GM19397 (cell line): ENCODE data around the gene ZNF664.

Experiments used
- ATAC-seq: cut with Tn5 transposase; IDR thresholded peaks from one replicate; pipeline ENCODE4 v1.9.1; 2021; ENCODE audit warnings: mild to moderate bottlenecking, moderate library complexity; ENCODE audit not compliant: unreplicated experiment

The ZNF664 gene

DNA sequence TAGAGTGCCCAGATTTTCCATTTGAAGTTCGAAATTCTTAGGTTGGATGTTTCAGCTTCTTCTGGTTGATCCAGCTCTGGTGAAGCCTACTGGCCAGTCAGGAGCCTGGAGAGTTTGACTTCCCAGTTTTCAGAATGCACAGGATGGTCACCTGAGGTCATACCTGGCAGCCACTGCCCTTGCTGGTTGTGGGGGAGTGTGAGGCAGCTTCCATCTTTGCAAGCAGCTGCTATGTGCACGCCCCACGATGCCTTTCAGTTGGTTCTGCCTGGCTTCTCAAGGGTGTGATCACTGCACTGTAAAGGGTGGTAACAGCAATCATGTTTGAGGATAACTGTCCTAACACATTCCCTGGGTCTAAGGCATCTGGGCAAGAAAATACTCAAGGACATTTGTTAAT, 15.8 kb upstream of the ZNF664 start:
- no peak for ATAC-seq

DNA sequence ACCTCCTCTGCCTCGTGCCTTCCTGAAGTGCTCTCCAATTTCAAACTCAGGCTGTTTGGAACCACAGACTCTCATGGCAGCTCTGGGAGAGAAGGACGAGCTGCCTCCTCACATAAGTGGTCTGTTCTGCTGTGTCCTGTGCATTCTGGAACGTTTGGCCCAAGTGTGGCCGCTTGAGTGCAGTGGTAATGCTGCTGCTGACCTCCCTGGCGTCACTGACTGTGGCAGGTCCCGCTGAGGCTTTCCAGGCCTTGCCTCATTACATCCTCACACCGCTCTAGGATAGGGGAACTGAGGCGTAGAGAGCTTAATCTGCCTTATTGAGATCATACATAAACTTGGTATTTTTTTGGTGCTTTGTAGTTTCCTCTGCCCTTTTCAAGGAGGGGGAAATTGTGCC, 14.6 kb upstream of the ZNF664 start:
- ATAC-seq: no peak

DNA sequence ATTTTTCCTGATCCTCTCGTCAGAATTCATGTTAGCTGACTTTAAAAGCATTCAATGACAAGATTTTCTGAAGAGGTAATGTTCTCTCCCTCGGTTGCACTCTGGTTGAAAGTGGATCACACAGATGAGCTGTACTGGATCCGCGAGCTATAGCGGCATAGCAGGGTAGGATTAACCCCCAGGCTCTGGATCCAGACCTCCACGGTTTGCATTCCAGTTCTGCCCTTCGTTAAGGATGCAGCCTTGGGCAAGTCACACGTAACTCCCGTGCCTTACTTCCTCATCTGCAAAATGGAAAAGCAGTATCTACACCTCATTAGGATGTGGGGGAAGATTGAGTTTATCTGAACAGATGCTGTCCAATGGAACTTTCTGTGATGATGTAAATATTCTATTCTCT, 14.1 kb upstream of the ZNF664 start:
- no peak for ATAC-seq

DNA sequence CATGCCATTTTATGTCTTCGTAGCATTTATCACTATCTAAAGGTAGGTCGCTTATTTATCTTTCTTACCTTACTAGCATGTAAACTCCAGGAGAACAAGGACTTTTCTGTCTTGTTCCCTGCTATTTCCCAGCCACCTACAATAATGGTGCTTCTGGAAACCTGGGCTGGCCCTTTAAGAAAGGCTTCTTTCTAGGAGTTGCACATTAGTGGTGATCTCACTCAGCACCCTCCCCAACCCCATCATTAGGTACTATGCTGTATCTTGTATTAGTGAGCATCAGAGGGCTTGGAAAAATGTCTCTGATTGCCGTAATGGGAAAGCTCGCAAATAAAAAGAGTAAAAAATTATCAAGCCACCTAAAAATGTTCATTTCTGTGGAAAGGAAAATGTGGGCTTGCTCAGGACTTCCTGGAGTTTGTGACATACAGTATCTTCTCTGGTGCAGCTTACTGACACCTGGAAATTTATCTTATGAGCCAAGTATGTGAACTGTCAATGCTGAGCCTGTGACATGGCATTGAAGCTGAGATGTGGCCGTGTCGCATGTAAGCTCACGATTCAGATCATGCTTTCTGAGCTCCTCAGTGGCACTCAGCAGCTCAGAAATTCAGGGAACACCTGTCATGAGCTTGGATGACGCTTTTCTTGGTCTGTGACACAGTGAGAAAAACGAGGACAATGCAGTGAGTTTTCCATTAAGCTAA, 12.8 kb upstream of the ZNF664 start:
- ATAC-seq: no peak

DNA sequence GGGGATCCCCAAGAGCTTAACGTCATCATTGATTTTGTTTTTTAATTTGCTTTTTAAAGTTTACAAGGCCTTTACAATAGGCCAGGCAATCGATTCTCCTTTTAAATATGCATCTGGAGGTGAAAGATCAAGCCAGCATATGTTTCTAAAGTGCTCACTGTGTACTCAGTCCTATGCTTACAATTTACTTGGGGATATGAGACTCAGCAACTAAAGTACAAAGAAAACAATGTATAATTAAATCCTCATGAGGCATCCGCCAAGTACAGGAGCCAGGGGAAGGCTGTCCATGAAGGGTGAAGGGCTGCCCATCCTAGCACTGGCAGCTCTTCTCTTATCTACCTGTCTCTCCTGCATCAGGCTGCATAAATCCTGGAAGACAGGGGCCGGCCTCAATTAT, 12.2 kb upstream of the ZNF664 start:
- ATAC-seq: no peak

DNA sequence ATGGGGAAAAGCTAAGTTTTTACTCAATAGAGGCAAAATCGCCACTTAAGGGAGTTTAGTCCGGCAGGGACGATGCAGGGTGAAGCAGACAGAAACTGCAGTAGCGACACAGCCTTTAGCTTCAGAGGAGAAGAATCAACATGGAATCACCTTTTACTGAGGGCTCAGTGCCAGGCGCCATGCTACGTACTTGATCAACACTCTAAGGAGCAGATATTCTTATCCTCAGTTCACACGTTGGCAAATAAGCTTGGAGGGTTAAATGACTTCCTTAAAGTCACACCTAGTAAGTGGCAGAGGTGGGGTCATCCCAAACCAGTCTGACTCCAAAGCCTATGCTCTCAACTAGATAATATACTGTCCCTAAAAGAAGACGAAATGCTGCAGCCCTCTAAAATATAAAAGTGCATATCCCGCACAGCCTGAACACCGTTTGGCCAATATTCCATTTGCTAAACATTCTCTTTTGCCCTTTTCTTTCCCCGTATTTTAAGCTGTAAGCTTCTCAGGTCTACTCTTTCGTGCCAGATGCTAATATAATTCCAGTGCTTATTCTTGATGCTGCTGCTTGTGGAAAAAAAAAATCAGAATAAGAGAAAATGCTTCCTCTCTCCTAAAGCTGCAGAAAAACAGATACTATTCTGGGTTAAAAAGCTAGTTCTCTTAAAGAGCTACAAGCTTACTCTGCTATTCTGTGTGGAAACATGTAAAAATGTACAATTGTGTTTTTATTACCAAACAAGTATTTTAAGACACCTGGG, 11.2 kb upstream of the ZNF664 start:
- no peak for ATAC-seq

DNA sequence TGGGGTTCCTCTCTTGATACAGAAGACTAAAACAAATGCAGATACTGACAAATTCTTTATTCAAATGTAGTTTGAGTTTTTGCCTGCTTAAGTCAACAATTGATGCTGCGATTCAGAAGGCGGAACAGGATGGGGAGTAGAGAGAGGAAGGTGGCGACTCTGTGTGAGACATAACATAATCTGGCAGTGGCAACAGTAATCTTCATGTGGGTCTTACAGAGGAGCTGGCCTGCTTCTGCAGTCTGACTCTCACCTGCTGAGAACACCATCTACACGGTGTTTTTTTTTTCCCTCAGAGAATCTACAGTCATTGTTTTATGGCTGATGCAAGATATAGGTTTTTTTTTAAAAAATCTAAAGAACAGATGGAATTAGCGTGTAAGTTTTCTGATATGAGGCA, 10.5 kb upstream of the ZNF664 start:
- no peak for ATAC-seq

DNA sequence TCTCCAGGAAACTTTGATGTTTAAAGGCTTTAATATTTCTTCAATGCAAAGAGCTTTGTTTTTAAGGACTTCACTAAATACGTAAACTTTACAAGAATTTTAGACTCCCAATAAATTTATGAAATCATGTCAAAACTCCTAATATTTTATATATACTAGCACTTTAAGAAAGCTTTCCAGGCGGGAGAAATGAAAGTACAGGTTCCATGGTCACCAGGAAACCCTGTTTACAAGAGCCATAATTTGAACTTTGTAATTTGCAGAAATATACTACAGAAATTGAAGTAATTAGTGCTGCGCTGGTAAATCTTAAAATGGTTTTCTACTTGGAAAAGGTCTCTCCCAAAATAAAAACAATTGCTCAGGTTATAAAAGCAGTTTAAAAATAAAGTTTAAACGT, 9.2 kb upstream of the ZNF664 start:
- no peak for ATAC-seq

DNA sequence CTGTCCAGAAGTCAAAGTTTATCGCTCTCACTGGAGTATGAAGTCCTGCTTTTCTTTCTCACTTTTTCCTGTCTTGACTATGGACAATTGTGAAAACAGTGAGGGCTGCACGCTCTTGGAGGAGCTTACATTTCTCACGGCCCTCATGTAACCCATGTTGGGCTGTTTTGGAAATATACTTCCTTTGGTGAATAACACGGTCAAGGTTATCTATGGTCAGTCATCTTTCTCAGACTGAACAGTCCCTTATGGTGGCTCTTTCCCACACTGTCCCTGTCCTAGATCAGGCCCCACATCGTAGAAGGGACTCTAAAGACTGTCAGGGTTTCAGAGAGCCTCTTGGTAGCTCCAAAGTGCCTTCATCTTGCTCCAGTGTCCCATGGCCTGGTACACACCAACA, 7.6 kb upstream of the ZNF664 start:
- ATAC-seq: no peak

DNA sequence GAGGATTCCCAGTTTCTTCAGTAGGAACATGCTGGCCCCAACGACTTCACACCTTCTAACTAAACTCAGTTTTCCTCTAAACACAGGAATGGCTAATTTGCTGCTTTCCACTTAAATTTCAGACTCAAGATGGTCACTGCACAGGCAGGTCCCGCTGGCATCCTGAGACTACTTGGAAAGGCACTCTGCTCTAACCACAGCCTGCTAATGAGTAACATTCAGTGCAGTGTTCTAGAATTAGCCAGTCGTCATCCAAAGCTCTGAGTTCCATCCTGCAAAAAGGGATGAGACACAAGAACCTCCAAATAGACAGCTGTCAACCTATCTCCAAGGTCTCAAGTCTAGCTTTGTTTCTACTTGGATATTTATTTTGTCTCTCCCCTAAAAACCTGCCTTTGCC, 6.4 kb upstream of the ZNF664 start:
- no peak for ATAC-seq

DNA sequence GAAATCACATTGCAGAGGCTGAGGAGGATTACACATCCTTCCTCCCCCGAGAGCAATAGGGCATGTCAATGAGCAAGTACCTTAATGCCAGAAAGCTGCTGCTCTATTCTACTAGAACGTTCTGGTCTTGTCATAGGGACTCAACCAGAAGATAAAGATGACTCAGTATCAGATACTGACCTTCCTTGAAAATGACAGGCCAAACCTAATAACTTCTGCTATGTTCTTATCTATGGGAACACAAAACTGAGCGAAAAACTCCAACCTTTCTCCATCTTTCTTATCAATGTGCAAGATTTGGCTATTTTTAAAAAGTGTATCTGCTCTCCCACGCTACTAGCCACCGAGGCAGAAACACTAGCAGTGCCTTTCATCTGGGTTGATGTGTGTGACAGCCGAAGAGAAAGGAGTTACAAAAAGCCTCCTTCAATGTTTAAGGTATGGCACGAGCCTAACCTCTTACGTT, 5.9 kb upstream of the ZNF664 start:
- ATAC-seq: no peak

DNA sequence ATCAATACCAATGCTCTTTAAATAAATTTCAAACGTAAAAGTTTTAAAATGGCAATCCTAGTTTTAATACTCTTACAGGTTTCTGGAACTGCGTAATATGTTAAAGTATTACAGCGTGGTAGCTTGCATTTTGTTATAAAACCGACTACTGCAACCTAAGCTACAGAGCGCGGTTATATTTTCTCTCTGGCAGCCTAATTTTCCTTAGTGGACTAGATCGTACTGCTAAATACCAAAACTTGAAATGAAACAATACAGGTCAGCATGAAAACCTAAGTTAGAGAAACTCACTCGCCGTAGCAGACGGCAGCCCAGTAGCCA, 1.6 kb upstream of the ZNF664 start:
- ATAC-seq: no peak

DNA sequence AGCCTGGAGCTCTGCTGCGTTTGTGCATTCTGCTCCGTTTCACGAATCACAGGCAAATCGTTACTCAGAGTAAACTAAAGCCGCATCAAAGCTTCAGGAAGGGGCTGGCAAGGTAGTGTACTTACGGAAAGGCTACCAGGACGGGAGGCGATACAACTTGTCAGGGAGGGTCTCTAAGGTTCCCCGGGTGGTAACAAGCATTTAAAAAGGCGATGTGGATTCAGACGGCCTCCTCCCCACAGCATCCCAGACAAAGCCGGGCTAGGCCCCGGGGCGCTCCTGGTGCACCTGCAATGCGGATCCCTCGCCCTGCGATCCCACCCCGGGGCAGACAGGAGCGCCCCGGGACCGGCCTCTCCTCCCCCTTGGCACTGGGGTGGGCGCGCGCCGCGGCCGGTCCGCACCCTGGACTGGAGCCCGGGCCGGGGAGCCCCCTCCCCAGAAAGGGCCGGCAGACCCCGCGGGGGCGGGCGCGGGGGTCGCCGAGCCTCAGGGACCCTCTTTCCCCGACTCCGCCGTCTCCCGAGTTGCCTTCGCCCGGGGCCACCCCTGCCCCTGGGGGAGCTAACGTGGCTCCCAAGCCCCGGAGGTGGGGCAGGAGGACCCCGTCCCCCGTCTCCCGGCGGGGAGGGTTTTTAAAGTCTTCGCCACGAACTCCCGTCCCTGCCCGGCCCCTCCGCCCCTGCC, 1.1 kb upstream of the ZNF664 start:
- ATAC-seq: no peak

DNA sequence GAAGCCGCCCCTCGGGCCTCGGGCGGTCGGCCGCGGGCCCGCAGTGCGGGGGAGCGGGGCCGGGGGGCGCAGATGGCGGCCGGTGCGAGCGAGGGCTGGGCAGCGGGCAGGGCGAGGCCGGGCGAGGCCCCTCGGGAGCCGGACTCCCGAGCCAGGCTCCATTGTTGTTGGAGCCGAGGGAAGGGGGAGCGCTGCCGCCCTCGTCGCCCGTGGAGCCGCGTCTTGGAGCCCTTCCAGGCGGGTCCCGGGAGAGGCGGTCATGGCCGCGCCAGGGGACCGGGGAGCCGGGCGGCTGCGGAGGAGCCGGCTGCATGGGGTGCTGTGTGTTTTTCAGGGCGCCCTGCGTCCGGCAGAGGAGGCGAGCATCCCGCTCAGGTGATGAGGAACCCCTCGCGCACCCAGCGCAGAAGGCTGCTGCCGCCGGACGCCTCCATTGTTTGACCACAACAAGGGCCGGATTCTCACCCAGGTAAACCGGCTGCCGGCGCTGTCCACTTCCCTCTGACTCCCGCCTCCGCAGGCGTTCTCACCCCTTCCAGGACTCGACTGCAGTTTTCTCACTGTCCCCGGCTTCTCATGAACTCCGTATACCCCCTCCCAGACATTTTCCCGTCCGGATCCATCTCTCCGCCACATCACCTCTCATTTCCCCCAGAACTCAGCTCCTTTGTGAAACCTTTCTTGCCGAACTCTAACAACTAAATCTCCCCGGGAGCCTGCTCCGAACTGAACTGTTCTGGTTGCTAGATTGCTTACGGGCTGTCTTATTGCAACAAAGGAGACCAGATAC, 732 bp downstream of the ZNF664 start:
- ATAC-seq: peak; percentile 6

DNA sequence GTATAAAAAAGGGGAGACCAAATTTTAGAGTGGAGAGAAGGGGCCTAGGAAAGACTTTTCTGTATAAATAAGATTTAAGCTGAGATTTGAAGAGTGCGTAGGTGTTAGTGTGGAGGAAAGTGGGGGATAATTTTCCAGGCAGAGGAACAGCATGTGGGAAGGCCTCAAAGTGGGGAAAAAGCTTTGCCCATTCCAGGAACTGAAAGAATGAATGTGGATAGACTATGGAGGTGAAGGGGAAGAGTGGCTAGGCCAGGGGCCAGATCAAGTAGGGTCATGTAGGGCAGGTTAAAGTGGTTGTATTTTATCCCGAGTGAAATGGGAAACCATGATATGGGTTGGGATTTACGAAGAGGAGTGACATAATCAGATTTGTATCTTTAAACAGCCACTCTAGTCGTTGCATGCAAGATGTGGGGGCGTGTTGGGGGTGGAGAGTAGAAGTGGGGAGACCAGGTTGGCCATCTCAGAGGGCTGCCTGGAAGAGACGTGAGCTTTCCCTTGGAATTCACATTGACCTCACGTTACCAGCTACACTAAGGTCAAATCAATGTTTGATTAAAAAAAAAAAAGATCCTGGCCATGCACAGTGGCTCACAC, 3.3 kb downstream of the ZNF664 start:
- ATAC-seq: no peak

DNA sequence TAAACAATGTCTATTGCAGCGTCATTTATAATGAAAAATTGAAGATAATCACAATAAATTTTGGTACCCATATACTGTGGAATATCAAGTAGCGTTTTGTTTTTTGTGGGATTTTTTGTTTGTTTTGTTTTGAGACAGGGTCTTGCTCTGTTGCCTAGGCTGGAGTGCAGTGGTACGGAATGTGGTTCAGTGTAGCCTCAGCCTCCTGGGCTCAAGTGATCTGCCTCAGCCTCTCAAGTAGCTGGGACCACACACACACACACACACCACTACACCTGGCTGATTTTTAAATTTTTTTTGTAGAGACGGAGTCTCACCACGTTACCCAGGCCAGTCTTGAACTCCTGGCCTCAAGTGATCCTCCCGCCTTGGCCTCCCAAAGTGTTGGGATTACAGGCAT, 6.6 kb downstream of the ZNF664 start:
- no peak for ATAC-seq

DNA sequence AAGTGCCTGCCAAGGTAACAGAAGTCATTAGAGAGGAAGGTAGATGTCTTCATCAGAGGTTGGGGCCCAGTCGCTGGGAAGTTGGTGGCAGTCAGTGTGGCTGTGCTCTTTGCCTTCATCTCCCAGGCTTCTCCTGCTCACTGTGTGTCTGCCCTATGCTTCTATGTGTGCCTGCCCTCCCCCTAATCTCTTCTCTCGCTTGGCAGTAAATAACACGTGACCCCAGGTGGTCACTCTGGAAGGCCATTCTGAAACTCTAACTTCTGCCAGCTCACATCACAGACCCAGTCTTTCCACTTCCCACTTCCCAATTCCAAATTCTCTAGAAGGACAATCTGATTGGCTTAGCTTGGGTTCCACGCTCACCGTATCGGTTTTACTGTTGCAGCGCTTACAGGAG, 9.3 kb downstream of the ZNF664 start:
- no peak for ATAC-seq

DNA sequence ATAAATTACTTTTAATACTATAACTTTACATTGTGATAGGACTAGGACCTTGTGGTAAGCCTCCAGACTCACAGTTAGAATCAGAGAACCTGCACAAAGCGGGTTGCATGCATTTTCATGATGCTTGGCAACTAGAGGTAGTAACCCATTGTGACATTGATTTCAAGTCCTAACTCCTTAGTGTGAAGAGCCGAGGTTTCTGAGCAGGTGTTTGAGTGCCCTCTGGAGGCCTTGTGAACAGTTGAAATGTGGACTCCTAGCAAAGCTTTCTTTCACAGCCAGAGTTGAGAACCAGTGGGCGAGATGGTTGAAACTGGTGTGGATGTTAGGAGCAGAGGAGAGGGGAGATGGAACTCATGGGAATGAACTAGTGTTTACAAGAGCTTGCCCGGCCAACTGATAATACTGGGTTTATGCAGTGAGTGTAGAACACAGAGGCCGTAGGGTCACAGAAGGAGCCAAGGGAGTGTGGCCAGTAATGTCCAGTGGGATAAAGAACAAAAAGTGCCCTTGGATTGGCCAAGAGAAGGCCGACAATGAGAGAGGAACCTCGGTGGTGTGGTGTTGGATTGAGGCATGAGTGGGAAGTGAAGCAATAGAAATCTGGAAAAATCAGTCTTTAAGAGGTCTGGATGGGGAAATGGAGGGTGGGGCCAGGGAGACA, 10.9 kb downstream of the ZNF664 start:
- ATAC-seq: no peak

DNA sequence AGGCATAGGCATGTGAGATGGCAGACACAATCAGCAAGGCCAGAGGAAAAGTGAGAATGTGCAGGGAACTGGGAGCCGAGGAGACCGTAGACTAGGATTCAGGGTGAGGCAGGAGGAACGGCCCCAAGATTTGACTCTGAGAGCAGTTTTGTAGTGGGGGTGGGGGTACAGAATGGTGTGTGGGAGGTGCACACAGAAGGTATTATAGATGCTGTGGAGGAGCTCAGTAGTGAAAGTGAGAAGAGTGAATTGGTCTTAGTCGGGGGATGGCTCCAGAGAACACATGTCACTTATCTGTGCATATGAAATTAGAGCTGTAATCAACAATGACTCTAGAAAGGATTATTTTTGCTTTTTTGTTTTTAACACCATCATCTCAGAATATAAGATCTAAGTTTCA, 11.9 kb downstream of the ZNF664 start:
- no peak for ATAC-seq

DNA sequence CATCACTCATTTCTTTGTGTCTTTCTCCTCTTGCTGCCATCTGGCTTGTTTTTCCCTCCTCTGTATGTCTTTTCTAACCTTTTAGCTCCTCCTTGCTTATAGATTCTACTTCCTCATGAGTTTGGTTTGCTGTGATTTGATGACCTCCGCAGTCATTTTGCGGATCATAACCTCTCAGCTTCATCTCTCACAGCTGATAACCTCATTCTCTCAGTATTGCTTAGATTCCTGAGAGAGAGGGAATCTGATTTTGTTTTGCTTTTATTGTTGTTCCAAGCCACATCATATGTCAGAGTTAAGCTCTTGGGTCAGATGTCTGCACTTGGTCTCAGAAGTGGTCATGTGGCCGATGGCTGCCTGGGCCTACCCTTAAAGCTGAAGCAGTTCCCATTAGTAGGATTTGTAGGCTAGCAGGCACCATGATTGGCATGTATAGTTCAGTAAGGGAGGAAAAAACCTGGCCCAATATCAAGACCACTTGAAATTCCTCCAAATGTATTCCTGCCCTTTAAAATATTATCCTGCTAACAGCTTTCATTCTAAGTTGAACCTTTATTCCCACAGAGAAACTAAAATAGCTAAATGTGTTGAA, 13.5 kb downstream of the ZNF664 start:
- no peak for ATAC-seq
